BJ (cell line): ENCODE data around the gene FNDC5. TPM values are rescaled to one million over a fixed set of nuclear protein-coding genes. Genes with fewer than 3 reads are reported as not detected.

Experiments used
- CTCF ChIA-PET: fragments of 350-600 bp; formaldehyde crosslinking; extraction: SDS; loops from one replicate; lab custom pipeline; 2021; ENCODE audit warnings: antibody characterized with exemption, inconsistent platforms; lab: Yijun Ruan, JAX
- POLR2A ChIA-PET: fragments of 300-600 bp; sonication (Branson Sonifier 250); formaldehyde crosslinking; extraction: SDS; loops from one replicate; lab custom pipeline; 2021; ENCODE audit warnings: antibody characterized with exemption; lab: Charles Lee
- DNase-seq: peaks from one replicate; pipeline ENCODE4 v3.0.0-alpha.2; 2011; ENCODE audit warnings: low read depth
- H3K27me3 ChIP-seq: 2 replicates; pipeline ENCODE4 v1.6.0; 2011; ENCODE audit warnings: low read length; ENCODE audit not compliant: control insufficient read depth, insufficient read depth
- H3K36me3 ChIP-seq: 2 replicates; pipeline ENCODE4 v1.5.1; 2011; ENCODE audit warnings: low read length; ENCODE audit not compliant: control insufficient read depth, insufficient read depth
- H3K4me3 ChIP-seq: 2 replicates; pipeline ENCODE4 v1.5.1; 2011; ENCODE audit warnings: low read depth, mild to moderate bottlenecking, control low read depth, low read length
- CTCF ChIP-seq: IDR thresholded peaks from 2 replicates; pipeline ENCODE4 v1.5.1; 2011; ENCODE audit warnings: low read depth, mild to moderate bottlenecking, control low read depth, inconsistent platforms, low read length, moderate library complexity; ENCODE audit not compliant: insufficient read depth
- polyA plus RNA-seq: library from polyadenylated mRNA; depleted of rRNA; stranded (reverse); fragments of >200 nt; gene quantifications from 2 replicates; pipeline ENCODE4 v1.2.3, GENCODE V29; 2011

FNDC5 gene
- polyA plus RNA-seq, 1 experiment = 1.2 TPM

GRCh38 chr1:32891630-32892029 lies 20.9 kb upstream of the FNDC5 start:
- no peak for DNase-seq
- H3K27me3 ChIP-seq = peaks cover 8% of the 10 kb centered on the region
- ChIA-PET POLR2A (no interaction called here), CTCF (interaction anchor here (0.8 to 2.7 kb wide), 10 partner anchors 8 to 372 kb away, joined by 3 to 43 read pairs (median 6); no protein-coding TSS in a partner anchor)
- H3K36me3 ChIP-seq = no peaks in the 10 kb centered on the region; the same call in 1 of the 2 replicates
- H3K4me3 ChIP-seq = no peak overlapping the region
- TF ChIP-seq CTCF = no peak

- Histone ChIP-seq H3K27me3 (peaks cover 8% of the 10 kb centered on the region), H3K4me3 (no peak overlapping the region), H3K36me3 (no peaks in the 10 kb centered on the region; the same call in 1 of the 2 replicates)
- ChIA-PET CTCF (interaction anchor here (0.8 to 2.7 kb wide), 7 partner anchors 8 to 195 kb away, joined by 3 to 43 read pairs (median 5); no protein-coding TSS in a partner anchor), POLR2A (no interaction called here)
- no peak for TF ChIP-seq CTCF
- no peak for DNase-seq
Observed at GRCh38 chr1:32891241-32891570, 20.5 kb upstream of the FNDC5 start.

DNA sequence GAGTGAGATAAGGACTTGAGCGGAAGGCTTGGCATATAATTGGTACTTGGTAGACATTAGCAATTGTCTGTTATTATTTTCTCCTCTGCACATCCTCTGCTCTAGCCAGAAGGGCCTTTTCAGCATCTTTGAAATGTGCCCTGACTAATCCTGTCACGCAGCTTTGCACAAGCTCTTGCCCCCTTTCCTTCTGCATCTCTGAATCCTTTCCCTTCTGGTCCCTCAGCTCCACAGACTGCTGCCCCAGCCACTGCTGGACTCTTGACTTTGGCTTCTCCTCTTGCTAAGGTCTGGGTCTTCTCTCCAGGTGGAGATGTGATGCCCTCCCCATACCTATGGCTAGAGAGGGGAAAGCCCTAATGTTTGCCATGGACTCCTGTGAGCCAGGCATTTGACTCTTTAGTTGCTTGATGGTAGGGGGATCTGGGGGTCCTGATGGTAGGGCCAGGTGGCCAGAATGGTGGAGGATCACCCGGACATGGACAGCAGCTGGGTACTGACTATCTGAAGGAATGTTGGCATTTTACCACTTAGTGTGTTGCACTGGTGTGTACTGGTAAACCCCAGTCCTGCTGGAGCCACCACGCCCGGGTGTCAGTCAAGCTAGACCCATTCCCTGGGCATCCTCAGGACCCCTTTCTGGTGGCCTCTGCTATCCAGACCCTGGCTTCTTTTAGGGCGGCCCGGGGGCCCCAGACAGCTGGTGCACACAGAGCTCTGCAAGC lies 20.0 kb upstream of the FNDC5 start:
- Histone ChIP-seq H3K27me3 (peaks cover 12% of the 10 kb centered on the region), H3K4me3 (no peak overlapping the region), H3K36me3 (no peaks in the 10 kb centered on the region; the same call in 1 of the 2 replicates)
- DNase-seq = no peak
- ChIA-PET CTCF (interaction anchor here (0.8 to 2.7 kb wide), 9 partner anchors 9 to 195 kb away, joined by 3 to 43 read pairs (median 3); no protein-coding TSS in a partner anchor), POLR2A (no interaction called here)
- TF ChIP-seq CTCF = no peak

GRCh38 chr1:32889731-32890278 lies 19.1 kb upstream of the FNDC5 start:
- no peak overlapping the region for H3K4me3 ChIP-seq
- no peak for DNase-seq
- TF ChIP-seq CTCF = no peak
- H3K27me3 ChIP-seq = peaks cover 15% of the 10 kb centered on the region
- ChIA-PET POLR2A (no interaction called here), CTCF (interaction anchor here (0.8 to 1.7 kb wide), 4 partner anchors 11 to 177 kb away, joined by 3 to 9 read pairs (median 3); no protein-coding TSS in a partner anchor)
- H3K36me3 ChIP-seq = no peaks in the 10 kb centered on the region

- Histone ChIP-seq H3K36me3 (no peaks in the 10 kb centered on the region), H3K4me3 (no peak overlapping the region), H3K27me3 (peaks cover 22% of the 10 kb centered on the region)
- ChIA-PET CTCF (interaction anchor here (0.6 to 1.7 kb wide), 4 partner anchors 10 to 177 kb away, joined by 3 to 9 read pairs (median 3); no protein-coding TSS in a partner anchor), POLR2A (no interaction called here)
- TF ChIP-seq CTCF = no peak
- no peak for DNase-seq
Observed at GRCh38 chr1:32888677-32889420, 18.1 kb upstream of the FNDC5 start.
